Lower leg skin (tissue), 3 donors: Measurements from ENCODE around the gene IPP.

Experiments used
- CTCF ChIP-seq, 3 donors: fragments of 450-650 bp; IDR thresholded peaks; one replicate each; pipeline ENCODE4 v1.5.1; 2016; ENCODE audit warnings: antibody characterized with exemption in 3 of 3, mild to moderate bottlenecking in 3 of 3, moderate library complexity in 2 of 3
- POLR2A ChIP-seq, 2 donors: fragments of 450-650 bp; IDR thresholded peaks; one replicate each; pipeline ENCODE4 v1.6.1; 2016 to 2017; ENCODE audit warnings: antibody characterized with exemption in 2 of 2, mild to moderate bottlenecking in 1 of 2, moderate library complexity in 1 of 2

GRCh38 chr1:45677751-45678245 lies 72.7 kb downstream of the IPP start:
- no peak for TF ChIP-seq CTCF (IDR thresholded peaks at IDR 0.05)
- TF ChIP-seq POLR2A (IDR thresholded peaks at IDR 0.05), result no peak
